HEK293 (cell line): Measurements from ENCODE around the gene TFDP1.

Experiments
- CTCF ChIP-seq: fragments of 450-650 bp; formaldehyde crosslinking; IDR thresholded peaks from 2 replicates; pipeline ENCODE4 v1.5.1; 2016; ENCODE audit warnings: missing biosample characterization, missing genetic modification characterization
- REST ChIP-seq: fragments of 450-650 bp; formaldehyde crosslinking; IDR thresholded peaks from 2 replicates; pipeline ENCODE4 v1.5.1; 2016; ENCODE audit warnings: missing biosample characterization, missing genetic modification characterization
- ZNF335 ChIP-seq: fragments of 450-650 bp; formaldehyde crosslinking; conservative IDR thresholded peaks from 2 replicates; pipeline ENCODE4 v1.5.1; 2016; ENCODE audit warnings: missing biosample characterization, missing genetic modification characterization
- ZNF660 ChIP-seq: fragments of 450-650 bp; IDR thresholded peaks from 2 replicates; pipeline ENCODE4 v1.5.1; 2018; ENCODE audit warnings: missing biosample characterization, mild to moderate bottlenecking, missing genetic modification characterization

DNA sequence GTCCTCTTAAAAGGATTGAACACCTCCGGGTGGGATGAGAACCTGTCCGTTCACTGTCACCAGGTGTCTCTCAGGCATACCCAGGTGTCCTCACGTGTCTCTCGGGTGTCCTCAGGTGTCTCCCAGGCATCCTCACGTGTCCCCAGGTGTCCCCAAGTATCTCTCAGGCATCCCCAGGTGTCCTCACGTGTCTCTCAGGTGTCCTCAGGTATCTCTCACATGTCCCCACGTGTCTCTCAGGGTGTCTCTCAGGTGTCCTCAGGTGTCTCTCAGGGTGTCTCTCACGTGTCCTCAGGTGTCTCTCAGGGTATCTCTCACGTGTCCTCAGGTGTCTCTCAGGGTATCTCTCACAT lies 39.7 kb downstream of the TFDP1 start:
- TF ChIP-seq CTCF (no peak), ZNF335 (tag by site-specific recombination) (no peak), REST (tag by site-specific recombination) (no peak), ZNF660 (tag by site-specific recombination) (no peak)
